Raji (cell line): ENCODE data around the gene SKI.

Source experiments
- POLR2A ChIP-seq: IDR thresholded peaks from 2 replicates; pipeline ENCODE4 v1.6.1; 2011; ENCODE audit warnings: low read depth, low read length, control low read depth; ENCODE audit not compliant: insufficient read depth

Gene SKI

DNA sequence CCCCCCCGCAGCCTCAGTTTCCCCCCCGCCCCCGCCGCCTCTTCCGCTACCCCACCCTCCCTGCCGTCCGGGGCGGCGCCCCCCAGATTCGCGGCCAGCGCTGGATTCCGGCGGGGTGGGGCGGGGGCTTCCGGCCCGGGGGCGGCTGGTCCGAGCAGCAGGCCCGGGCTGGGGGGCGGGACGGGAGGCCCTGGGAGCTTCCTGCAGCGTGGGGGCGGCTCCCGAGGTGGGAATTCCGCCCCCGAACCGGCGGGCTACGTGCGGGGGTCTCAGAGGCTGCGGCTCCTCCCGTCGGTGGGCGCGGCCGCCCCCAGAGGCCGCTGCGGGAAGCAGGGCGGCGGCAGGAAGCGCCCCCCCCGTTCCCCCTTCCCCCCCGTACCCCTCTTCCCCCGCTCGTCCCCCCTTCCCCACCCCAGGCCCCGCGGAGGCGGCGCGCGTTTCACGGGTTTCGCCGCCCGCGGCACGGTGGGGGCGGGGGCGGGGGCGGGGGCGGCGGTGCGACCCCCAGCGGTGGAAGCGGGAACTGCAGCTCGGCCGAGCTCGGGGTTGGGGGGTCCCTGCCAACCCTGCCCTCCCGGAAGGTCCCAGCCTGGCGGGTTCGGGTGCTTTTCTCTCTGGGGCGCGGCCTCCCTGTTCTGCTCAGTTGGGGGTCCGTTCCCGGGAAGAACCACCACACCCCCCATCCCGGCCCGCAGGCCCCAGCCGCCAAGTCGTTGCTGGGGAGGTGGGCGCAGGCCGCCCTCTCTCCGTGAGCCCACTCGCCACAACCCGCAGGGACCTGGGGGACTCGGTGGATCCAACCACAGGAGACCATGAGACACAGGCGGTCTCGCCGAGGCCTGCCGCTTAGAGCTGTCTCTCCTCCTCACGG lies 86.9 kb downstream of the SKI start:
- no peak for TF ChIP-seq POLR2A

DNA sequence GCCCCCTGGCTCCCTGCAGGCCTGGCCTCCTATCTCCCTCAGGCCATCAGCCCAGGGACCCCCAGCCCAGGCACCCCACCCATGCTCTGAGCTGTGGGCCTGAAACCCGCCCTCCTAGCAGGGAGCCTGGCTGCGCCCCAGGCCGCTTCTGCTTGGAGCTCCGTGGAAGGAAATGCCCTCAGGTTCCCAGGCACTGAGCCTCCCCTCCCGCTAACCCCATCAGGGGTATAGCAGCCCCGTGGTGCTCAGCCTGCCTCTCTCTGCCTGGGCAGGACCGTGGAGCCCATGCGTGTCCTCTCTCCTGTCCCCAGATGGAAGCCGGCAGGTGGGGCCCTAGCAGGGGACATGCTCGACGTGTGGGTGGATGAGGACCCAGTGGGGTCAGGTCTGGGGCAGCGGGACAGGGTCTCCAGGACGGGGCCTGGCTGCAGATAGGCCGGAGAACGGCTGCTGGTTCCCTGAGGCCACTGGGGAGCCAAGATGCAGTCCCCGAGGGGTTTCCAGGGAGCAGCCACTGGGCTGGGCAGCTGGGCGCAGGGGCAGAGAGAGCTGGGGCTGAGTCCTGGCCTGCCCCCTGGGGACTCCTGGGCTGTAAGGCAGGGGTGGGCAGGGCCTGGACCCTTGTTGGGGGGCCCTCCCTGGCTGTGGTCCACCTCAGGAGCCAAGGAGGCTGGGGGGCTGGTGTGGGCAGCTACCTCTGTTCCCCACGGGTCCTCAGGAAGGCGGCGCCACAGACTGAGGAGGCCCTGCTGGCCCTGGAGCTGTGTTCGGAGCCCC lies 87.7 kb downstream of the SKI start:
- no peak for TF ChIP-seq POLR2A

DNA sequence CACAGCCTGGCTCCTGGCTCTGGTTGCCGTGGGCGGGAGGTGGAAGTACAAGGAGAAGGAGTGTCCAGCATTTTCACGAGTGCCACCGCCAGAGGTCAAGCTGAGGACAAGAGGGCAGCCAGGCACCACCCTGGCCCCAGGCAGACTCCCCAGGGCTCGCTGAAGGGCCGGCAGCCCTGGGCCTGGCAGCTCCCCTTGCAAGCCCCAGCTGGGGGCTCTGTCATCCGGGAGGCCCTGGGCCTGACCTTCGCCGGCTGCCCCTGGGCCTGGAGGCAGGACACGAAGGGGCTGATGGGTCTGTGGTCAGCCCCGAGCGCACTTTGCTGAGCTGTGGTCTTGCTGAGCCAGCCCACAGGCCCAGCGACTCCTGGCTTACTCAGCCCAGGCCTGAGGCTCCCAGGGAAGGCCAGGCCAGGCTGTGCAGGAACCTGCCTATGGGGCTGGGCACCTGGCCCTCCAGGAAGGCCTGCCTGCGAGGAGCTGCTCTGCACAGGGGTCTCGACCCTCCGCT lies 88.4 kb downstream of the SKI start:
- TF ChIP-seq POLR2A, result no peak

DNA sequence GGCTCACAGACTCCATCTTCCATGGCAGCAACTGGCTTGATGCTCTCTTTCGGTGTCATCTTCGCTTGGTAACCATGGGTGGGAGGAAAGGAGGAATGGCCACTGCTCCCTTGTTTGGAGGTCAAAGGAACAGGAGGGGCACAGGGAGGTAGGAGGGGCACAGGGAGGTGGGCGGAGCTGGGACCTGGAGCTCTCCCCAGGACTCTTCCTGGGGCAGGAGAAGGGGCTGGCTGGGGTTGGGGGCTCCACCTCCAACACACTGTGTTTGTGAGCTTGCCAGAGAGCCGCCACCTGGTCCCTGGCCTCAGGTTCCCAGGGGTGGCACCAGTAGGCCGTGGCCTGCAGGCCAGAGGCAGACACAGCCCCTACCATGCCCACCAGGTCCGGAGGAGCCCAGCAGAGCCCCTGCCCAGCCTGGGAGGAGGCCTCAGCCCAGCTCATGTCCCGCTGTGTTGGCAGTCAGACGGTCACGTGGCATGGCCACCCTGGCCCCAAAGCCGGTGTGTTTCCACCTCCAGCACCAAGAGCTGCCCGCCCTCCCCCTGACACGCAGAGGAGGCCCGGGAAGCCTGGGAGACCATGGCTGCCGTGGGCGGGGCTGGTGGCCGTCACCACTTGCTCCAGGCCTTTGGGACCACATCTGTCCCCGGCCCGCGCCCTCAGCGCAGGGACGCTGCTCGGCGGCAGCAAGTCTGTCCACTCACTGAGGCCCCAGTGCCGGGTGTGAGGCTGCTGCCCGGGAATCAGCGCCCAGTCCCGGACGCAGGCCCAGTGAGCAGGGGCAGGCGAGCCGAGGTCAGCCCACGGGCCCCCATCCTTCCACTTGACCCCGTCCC lies 89.3 kb downstream of the SKI start:
- no peak for TF ChIP-seq POLR2A

DNA sequence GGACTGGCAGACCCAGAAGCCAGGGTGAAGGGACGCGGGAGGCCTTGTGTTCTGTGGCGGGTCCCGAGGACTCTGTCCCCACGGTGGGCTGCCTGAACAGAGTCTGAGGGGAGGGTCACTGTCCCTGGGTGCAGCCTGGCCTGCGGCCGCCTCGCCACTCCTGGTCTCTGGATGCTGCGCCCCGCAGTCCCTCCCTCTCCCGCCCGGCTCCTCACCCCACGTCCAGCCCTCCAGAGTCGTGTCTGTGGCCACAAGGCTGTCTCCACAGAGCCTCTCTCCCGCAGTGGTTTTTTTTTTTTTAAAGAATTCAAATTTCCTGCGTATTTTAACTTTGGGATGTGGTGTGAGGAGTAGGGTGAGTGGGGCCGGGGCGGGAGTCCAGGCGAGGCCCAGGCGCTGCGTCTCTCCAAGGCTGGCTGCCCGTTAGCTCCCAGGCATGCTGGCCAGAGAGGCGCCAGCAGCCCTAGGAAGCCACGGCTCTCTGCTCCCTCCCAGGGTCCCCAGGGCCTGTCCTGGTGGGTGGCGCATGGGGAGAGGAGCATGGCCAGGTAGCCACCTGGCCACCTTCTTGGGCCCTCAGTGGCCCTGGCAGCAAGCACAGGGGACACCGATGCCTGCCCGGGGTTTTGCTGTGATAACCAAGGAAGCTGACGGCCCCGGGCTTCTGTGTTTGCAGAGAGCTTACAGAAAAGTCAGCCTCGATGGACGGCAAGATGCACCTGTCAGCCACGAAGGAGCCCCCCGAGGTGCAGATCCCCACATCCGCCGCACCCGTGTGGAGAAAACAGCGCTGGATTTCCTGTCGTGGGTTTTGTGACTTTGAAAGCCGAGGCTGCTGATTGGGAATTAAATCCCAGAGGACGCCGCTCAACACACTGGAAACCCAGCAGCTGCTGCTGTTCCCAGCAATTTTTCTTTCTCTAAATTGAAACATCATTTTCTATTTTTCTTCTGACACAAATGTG lies 90.5 kb downstream of the SKI start:
- TF ChIP-seq POLR2A, result no peak

DNA sequence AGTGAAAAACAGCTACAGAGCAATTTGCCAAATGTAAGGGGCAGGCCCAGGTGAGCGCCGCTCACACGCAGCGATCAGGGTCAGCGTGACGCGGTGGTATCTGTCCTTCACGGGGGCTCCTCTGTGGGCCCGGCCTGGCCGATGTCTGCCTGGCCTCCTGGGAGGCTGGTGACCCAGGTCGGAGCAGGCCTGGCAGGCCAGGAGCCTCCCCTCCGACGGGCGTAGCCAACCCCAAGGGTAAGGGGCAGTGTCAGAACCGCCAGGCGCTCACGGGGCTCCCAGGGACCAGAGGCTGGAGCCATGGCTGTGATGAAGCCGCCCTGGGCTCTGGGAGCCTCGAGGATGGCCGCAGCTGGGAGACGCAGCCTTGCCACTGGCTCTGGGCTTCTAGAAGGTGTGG lies 91.2 kb downstream of the SKI start:
- no peak for TF ChIP-seq POLR2A

DNA sequence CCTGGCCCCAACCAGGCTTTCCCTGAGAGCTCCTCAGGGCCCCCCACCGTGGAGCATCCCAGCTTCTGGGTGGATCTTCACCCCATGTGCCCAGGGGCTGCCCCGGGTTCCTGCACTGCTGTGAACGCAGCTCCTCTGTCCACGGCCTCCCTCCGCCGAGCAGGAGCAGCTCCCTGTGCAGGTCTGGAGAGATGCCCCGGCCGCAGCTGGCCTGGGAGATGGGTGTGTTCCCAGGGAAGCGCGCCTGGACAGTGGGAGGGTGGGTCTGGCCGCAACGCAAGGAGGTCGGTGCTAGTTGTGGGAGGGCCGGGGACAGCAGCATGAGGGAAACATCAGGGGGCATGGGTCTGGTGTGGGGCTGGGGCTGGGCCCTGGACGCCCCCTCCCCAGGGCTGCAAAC lies 91.9 kb downstream of the SKI start:
- TF ChIP-seq POLR2A, result no peak

DNA sequence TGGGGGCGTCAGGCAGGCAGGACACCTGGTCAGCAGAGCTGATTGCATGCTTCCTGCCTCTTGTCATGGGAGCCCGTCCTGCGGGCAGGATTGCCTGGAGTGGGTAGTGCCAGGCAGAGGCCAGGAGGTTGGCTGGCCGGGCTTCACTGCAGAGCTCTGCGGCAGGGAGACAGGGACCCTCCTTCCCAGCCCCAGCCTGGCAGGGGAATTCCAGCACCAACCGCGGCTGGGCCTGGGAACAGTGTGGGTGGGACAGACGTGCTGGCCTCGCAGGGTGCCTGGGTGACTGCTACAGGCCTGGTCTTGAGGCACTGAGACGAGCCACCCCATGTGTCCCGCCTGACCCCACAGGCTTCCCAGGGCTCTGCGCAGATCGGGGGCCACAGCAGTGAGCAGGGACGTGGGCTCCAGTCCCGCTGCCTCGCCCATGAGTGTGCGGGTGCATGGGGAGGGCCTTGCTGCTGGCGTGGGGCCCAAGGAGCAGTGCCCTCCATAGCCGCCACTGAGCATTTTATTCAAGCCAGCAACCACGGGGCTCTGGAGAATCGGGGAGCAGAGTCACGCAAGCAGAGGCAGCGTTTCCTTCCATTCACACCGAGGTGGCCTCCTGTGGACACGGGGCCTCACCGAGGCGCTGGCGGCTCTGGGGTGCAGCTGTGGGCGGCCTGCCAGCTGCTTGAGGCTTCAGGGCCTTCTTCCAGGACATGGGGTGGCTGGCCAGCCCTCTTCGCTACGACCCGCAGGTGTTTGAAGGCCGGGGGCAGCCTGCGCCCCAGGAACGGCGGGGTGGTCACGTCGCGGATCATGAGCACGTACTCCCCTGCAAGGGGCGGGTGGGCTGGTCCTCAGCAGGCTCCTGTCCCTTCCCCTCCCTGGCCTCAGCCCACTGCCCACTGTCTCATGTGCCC lies 92.9 kb downstream of the SKI start:
- TF ChIP-seq POLR2A, result no peak

DNA sequence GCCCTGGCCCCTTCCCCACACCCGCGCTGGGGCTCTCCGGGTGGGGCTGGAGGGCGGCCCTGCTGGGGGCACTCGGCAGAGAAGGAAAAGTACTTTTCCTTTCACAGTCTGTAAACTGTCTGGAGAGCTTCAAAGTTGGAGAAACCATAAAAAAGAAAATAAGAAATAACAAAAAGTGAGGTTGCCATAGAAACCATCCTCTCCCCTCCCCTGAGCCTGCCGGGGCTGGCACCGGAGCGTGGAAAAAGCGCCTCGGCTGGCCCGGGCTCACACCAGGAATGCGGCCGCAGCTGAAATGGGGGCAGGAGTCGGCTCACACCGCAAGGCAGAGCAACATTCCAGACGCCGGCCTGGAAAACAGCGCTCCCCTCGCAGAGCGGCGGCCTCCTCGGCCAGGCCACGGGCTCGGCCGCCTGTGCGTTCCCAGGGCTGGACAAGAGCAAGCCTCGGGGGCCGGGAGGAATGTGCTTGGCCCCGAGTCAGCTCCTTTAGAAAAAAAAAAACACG lies 94.0 kb downstream of the SKI start:
- TF ChIP-seq POLR2A, result no peak

DNA sequence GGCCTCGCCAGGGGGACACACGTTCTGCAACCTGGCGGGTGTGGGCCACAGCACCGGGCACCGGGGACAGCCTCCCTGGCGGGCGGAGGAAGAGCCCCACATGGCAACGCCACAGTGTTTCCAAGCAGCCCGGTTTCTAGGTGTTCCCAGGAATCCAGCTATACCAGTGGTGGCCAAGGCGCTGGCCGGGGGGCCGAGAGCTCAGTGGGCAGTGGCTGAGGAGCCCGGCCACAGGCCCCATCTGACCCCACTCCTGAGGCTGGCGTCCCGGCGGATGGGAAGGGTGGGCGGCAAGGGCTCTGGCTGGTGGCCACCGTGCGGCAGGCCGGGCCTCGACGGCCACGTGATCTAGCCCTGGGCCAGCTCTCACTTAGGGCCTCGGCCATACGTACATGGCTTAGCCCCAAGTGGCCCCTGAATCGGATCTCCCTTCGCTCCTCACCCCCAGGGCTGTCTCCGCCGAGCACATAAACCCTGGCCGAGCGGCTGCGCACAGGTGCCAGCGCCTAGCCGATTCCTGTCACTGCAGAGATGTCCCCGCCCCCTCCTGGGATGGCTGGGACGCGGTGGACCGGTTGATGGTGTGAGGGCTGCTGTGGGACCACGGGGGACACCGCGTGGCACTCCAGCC lies 94.6 kb downstream of the SKI start:
- TF ChIP-seq POLR2A, result no peak

DNA sequence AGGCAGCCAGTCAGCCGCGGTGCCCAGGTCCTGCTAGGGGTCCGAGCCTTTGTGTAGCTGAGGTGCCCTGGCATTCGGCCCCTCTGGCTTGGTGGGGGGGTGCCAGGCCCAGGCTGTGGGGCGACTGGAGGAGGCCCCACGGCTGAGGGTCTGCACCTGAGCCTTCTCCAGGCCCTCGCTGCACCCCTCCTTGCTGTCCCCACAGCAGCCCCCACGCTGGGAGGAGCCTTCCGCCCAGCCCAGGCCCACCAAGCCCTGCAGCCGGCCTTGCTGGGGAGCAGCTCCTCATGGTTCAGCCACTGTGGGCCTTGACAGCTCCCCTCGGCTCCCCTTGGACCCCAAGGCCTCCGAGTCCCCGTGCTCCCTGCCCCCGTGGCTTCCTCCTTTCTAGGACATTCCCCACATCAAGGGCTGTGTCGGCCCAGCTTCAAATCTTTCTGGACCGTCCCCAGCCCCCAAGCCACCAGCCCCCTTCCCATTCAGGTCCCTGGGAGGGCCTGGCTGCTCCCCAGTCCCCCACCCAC lies 95.4 kb downstream of the SKI start:
- TF ChIP-seq POLR2A, result no peak

DNA sequence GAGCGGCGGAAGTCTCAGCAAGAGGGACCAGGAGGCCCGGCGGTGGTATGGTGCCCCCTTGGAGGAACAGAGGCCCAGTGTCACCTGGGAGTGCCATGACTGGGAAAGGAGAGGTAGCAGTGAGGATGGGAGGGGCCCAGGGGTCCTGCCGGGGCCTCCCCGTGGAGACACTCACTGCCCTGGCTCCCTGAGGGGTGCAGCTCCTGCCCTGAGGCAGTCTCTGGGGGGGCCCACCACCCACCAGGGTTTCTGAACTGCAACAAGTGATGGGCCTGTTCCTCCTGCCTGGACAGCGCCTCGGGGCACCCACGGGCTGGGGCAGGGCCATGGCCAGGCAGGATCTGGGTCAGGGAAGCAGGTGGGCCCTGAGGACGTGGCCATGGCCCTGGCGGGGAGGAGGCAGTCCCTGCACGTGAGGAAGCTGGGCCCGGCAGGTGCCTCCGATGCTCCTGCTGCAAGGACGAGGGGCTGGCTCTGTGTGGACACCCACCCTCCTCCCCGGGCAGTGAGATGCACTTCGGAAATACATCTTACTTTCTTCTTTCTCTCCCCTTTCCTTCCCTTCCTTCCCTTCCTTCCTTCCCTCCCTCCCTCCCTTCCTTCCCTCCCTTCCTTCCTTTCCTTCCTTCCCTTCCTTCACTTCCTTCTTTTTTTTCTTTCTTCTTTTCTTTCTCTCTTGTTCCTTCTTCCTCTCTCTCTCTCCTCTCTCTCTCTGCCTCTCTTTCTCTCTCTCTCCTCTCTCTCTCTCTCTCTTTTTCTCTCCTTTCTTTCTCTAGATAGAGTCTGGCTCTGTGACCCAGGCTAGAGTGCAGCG lies 96.6 kb downstream of the SKI start:
- no peak for TF ChIP-seq POLR2A

DNA sequence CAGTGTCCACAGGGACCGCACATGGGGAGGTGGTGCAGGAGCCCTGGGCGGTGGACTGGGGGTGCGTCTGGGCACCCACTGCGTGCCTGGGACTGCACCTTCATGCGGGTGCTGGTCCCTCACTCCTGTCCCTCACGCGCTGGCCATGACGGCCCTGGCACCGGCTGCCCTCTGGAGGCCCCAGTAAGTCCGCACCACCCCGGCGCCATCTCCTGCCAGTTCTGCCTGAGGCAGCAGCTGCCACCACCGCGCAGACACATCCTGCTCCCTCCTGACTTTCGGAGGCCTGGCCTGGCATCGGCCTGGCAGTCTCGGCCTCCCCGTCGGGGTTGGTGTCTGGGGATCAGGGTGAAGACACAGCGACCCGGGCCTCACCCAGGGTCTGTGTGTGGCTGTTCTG lies 98.4 kb downstream of the SKI start:
- TF ChIP-seq POLR2A, result no peak
